ENCODE data around the gene ALG12. TPM values are rescaled to one million over a fixed set of nuclear protein-coding genes. Genes with fewer than 3 reads are reported as not detected.

ALG12 gene
- total and polyA plus RNA-seq, 11 donors: 9.1 to 26.8 (median 15.0) TPM

DNA sequence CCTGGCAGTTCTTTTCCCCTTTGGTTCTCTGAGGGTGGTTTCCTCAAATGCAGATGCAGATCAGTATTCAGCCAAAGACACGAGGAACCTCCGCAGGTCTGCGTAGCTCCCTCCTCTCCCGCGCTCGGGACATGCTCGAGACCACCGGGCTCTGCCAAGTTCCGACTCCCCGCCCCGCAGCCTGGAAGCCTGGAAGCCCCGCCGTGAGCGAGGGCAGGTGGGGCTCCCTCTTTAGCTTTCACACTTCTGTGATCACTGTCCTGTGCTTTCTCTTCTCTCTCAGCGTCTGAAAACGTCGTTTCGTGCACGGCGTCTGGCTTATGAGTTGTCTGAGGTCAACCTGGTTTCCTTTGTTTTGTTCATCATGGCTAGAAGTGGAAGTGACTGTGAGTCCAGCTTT, 38.0 kb downstream of the ALG12 start:
- no peaks in the 10 kb centered on the region for H3K9me3 ChIP-seq
- WGBS, 4 donors: 53 to 65% (median 57%) methylated on average over 20 of the region's 20 CpGs
- H3K27ac ChIP-seq: no peak overlapping the region
- ATAC-seq (no peak), DNase-seq (no peak)
- H3K27me3 ChIP-seq: no peaks in the 10 kb centered on the region
- H3K4me3 ChIP-seq: no peak overlapping the region
- peaks cover 0 to 31% (median 16%) of the 10 kb centered on the region in 9 donors for H3K36me3 ChIP-seq
- TF ChIP-seq CTCF (IDR thresholded peaks at IDR 0.05): no peak
- TF ChIP-seq POLR2A (IDR thresholded peaks at IDR 0.05): no peak
- H3K4me1 ChIP-seq: peaks cover 0 to 14% (median 0%) of the 10 kb centered on the region in 12 donors
- intact Hi-C loops (cut with DNase I): no loop called here

DNA sequence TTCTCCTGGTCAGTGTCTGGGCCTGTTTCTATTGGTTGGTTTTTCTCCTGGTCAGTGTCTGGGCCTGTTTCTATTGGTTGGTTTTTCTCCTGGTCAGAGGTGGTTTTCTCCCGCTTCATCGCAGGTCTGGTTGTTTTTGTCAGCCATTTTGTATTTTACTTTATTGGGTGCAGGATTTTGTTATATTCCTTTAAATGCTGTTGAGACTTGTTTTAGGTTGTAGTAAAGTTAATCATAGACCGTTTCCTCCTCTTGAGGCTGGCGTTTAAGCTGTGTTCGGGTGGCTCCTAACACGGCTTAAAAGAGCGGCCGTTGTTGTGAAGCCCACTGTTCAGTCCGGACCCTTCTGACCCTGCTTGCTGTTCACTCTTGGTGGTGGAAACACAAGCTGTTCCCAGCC, 38.4 kb downstream of the ALG12 start:
- TF ChIP-seq POLR2A (IDR thresholded peaks at IDR 0.05) (no peak), CTCF (IDR thresholded peaks at IDR 0.05) (no peak)
- no peak for DNase-seq
- Histone ChIP-seq H3K4me1 (peaks cover 0 to 14% (median 0%) of the 10 kb centered on the region in 12 donors), H3K36me3 (peaks cover 0 to 29% (median 16%) of the 10 kb centered on the region in 9 donors), H3K27me3 (no peaks in the 10 kb centered on the region), H3K9me3 (no peaks in the 10 kb centered on the region), H3K4me3 (no peak overlapping the region), H3K27ac (no peak overlapping the region)
- 88 to 93% (median 91%) methylated on average over 9 of the region's 9 CpGs for WGBS, 4 donors
- intact Hi-C loops (cut with DNase I): no loop called here
- ATAC-seq: no peak

DNA sequence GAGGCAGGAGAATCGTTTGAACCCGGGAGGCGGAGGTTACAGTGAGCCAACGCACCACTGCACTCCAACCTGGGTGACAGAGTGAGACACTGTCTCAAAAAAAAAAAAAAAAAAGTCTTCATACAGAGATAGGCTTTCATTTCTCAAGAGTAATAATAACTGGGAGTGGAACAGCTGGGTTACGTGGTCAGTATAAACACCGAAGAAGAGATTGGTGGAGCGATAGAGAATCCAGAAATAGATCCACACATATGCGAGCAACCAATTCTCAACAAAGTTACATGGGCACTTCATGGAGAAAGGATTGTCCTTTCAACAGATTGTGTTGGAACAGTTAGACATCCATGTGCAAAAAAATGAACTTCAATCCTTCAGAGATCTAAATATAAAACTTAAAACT, 40.0 kb downstream of the ALG12 start:
- Histone ChIP-seq H3K4me1 (peaks cover 0 to 14% (median 0%) of the 10 kb centered on the region in 12 donors), H3K36me3 (peaks cover 0 to 14% (median 6%) of the 10 kb centered on the region in 9 donors), H3K4me3 (no peak overlapping the region), H3K9me3 (no peaks in the 10 kb centered on the region), H3K27ac (no peak overlapping the region), H3K27me3 (no peaks in the 10 kb centered on the region)
- intact Hi-C loops (cut with DNase I): no loop called here
- DNase-seq (no peak), ATAC-seq (no peak)
- 96 to 99% (median 98%) methylated on average over 8 of the region's 8 CpGs for WGBS, 4 donors
- TF ChIP-seq CTCF (IDR thresholded peaks at IDR 0.05) (no peak), POLR2A (IDR thresholded peaks at IDR 0.05) (no peak)

DNA sequence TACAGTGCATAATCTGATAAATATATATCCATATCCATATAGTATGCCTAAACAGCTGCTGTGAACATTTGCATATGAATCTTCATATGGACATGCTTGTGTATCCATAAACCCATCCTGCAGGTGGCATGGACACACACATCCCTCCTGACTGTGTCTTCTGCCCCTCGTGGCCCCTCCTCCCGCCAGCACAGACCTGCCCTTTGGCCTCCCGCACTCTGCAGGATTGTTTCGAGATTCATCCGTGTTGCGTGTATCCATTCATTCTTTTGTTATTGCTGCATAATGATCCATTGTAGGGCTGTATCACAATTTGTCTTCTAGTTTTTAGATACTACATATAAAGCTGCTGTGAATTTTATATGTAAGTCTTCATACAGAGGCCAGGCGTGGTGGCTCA, 40.6 kb downstream of the ALG12 start:
- TF ChIP-seq CTCF (IDR thresholded peaks at IDR 0.05) (no peak), POLR2A (IDR thresholded peaks at IDR 0.05) (no peak)
- H3K9me3 ChIP-seq: no peaks in the 10 kb centered on the region
- H3K27me3 ChIP-seq: no peaks in the 10 kb centered on the region
- H3K4me3 ChIP-seq: no peak overlapping the region
- 94 to 99% (median 98%) methylated on average over 7 of the region's 7 CpGs for WGBS, 4 donors
- ATAC-seq (no peak), DNase-seq (no peak)
- H3K4me1 ChIP-seq: peaks cover 0 to 14% (median 0%) of the 10 kb centered on the region in 12 donors
- intact Hi-C loops (cut with DNase I): no loop called here
- H3K36me3 ChIP-seq: peaks cover 0 to 12% (median 5%) of the 10 kb centered on the region in 9 donors
- H3K27ac ChIP-seq: no peak overlapping the region
